Bronchial epithelial cell (primary cell): Measurements from ENCODE around the gene KLHDC9. TPM values are rescaled to one million over a fixed set of nuclear protein-coding genes. Genes with fewer than 3 reads are reported as not detected.

Experiments used
- DNase-seq: peaks from one replicate; pipeline ENCODE4 v3.0.0-alpha.2; 2010; ENCODE audit warnings: low read depth
- FAIRE-seq: peaks from 2 replicates; lab custom pipeline; 2011; peaks lifted over from hg19 to GRCh38; lab: Jason Lieb, UNC
- H3K27me3 ChIP-seq: 2 replicates; pipeline ENCODE4 v1.5.1; 2011; ENCODE audit warnings: low read length; ENCODE audit not compliant: control insufficient read depth, insufficient read depth
- H3K36me3 ChIP-seq: 2 replicates; pipeline ENCODE4 v1.5.1; 2011; ENCODE audit warnings: low read length; ENCODE audit not compliant: control insufficient read depth, insufficient read depth
- H3K4me3 ChIP-seq: 2 replicates; pipeline ENCODE4 v1.5.1; 2011; ENCODE audit warnings: mild to moderate bottlenecking, low read depth, low read length, control low read depth
- total RNA-seq: library from RNA; depleted of rRNA; stranded (reverse); fragments of >200 nt; gene quantifications from 2 replicates; pipeline ENCODE4 v1.2.1, GENCODE V29; 2014
- TF ChIP-seq, protein P1 (sequence below): IDR thresholded peaks from 2 replicates; pipeline ENCODE4 v1.5.1; 2011; ENCODE audit warnings: mild to moderate bottlenecking, moderate library complexity, low read length, control low read depth, inconsistent platforms; ENCODE audit not compliant: insufficient read depth, severe bottlenecking

KLHDC9 gene
- total RNA-seq, 1 donor from 2014 or later, result 1.3 TPM

DNA sequence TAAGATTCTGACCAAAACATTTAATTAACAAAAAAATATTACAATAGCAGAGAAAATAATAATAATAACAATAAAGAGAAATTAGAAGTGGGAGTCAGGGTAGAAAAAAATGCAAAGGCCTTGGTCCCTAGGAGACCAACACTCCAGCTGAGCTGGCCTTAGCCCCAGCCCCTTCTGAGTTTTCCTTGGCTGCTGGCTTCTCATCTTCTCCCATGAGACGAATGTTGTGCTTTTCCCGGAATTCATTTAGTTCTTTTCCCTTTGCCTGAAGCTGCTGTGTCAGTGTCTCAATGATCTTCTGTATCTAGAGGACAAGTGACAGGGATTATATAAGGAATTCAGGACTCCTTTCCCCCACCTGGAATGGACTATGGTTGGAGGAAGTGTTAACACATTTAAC is 2.4 kb downstream of the KLHDC9 start:
- TF ChIP-seq, protein P1, sequence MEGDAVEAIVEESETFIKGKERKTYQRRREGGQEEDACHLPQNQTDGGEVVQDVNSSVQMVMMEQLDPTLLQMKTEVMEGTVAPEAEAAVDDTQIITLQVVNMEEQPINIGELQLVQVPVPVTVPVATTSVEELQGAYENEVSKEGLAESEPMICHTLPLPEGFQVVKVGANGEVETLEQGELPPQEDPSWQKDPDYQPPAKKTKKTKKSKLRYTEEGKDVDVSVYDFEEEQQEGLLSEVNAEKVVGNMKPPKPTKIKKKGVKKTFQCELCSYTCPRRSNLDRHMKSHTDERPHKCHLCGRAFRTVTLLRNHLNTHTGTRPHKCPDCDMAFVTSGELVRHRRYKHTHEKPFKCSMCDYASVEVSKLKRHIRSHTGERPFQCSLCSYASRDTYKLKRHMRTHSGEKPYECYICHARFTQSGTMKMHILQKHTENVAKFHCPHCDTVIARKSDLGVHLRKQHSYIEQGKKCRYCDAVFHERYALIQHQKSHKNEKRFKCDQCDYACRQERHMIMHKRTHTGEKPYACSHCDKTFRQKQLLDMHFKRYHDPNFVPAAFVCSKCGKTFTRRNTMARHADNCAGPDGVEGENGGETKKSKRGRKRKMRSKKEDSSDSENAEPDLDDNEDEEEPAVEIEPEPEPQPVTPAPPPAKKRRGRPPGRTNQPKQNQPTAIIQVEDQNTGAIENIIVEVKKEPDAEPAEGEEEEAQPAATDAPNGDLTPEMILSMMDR, result no peak
- no peak for FAIRE-seq
- H3K27me3 ChIP-seq, result no peaks in the 10 kb centered on the region
- H3K4me3 ChIP-seq, result no peak overlapping the region
- peaks cover 6% of the 10 kb centered on the region for H3K36me3 ChIP-seq
- DNase-seq, result no peak

DNA sequence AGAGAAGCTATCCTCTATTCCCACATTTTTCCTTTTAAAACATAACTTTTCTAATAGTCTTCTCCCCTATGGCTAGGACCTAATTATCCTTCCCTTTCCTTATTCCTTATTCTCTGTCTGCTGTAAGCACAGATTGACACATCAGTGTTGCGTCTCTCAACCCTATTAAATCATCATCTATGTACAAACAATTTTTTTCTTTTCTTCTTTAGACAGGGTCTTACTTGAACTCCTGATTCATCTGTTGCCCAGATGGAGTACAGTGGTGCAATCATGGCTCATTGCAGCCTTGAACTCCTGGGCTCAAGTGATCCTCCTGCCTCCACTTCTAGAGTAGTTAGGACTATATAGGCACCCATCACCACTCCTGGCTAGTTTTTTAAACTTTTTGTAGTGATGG is 8.3 kb downstream of the KLHDC9 start:
- peak; percentile 33 for DNase-seq
- H3K27me3 ChIP-seq, result no peaks in the 10 kb centered on the region
- H3K36me3 ChIP-seq, result peaks cover 7% of the 10 kb centered on the region
- no peak overlapping the region for H3K4me3 ChIP-seq
- TF ChIP-seq, protein P1, result no peak
- FAIRE-seq, result no peak

DNA sequence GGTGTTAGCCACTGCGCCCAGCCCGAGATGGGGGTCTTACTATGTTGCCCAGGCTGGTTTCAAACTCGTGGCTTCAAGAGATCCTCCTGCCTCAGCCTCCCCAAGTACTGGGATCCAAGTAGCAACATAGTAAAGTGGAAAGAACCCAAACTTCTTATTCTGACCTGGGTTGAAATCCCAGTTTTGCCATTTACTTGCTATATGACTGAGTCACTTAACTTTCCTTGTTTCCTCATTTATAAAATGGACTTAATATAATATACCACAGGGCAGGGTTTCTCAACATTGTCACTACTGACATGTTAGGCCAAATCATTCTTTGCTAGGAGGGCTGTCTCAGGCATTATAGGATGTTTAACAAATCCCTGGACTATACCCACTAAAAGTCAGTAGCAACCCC is 13.0 kb downstream of the KLHDC9 start:
- H3K36me3 ChIP-seq, result peaks cover 3% of the 10 kb centered on the region
- DNase-seq, result no peak
- TF ChIP-seq, protein P1, result no peak
- no peak overlapping the region for H3K4me3 ChIP-seq
- H3K27me3 ChIP-seq, result no peaks in the 10 kb centered on the region
- no peak for FAIRE-seq

DNA sequence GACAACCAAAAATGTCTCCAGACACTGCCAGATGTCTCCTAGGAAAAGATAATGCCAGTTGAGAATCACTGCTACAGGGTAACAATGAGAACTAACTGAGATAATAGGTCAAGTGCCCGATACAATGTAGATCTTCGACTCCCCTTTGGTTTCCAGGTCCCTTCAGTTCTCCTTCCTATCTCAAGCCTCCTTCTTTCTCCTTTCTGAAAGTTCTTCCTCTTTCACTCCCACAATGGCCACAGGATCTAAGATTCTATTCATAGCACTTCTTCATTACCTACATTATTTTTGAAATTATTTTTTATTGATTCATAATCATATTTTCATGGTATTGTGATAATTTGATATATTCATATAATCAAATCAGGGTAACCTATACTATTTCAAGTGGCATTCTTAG is 13.4 kb downstream of the KLHDC9 start:
- FAIRE-seq (no peak), DNase-seq (no peak)
- Histone ChIP-seq H3K4me3 (no peak overlapping the region), H3K27me3 (no peaks in the 10 kb centered on the region), H3K36me3 (peaks cover 3% of the 10 kb centered on the region)
- TF ChIP-seq, protein P1, result no peak

DNA sequence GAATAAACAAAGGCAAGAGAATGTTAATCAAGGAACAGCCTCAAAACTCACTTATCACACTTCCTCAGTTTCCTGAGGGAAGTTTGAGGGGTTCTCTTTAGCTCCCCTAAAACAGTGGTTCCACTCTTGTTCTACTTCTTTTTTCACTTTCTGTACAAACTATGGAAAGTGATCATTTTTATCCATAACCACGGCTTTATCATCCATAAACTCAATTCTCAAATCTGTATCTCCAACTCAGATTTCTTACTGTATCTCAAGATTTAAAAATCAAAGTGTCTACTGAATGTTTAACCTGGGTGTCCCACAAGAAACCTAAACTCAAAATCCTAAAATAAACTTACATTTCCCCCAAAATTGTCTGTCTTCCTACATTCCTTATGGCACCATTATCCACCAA is 15.8 kb downstream of the KLHDC9 start:
- Histone ChIP-seq H3K36me3 (peaks cover 3% of the 10 kb centered on the region), H3K27me3 (no peaks in the 10 kb centered on the region), H3K4me3 (no peak overlapping the region)
- FAIRE-seq (no peak), DNase-seq (no peak)
- TF ChIP-seq, protein P1, result no peak

DNA sequence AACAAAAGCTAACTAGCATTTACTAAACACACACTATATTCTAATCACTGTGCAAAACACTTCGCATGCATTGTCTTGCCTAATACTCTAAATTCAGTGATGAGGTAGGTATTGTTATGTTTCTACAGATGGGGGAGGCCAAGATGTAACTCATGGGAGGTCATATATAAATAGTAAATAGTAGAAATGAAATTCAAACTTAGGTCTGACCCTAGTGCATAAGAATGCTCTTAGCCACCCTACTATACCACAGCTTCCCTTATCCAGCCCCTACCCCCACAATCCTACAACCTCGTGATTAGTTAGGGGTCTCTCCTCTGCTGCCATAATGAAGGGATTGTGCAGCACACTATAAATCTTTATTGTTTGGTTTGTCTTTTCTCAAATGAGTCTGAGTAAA is 16.4 kb downstream of the KLHDC9 start:
- Histone ChIP-seq H3K27me3 (no peaks in the 10 kb centered on the region), H3K4me3 (no peak overlapping the region), H3K36me3 (peaks cover 3% of the 10 kb centered on the region)
- TF ChIP-seq, protein P1, result no peak
- no peak for FAIRE-seq
- DNase-seq, result no peak
